ENCODE results near the gene HBM.
"Not testable (repeated sequence)": the region's sequence is repeated elsewhere in the genome, so short reads cannot be mapped to it uniquely, and the experiment has no call there.

DNA sequence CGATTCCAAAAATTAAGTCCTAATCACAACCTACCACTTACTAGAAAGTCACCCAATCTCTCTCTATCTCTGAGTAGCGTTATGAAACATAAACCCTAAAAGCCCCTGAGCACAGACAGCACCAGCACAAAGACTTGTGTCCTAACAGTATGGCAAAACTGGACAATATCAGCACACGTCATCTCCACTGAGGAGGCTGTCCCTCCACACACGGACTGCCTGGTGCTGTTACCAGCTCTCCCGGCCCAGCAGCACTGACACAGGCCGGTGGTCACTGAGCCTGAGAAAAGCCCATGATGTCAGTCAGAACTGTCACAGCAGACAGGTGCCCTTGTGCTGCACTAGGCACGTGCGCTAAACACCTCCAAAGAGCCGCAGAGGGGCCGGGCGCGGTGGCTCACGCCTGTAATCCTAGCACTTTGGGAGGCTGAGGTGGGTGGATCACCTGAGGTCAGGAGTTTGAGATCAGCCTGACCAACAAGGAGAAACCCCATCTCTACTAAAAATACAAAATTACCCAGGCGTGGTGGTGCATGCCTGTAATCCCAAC lies 45.9 kb downstream of the HBM start:
- TF ChIP-seq, protein P1, sequence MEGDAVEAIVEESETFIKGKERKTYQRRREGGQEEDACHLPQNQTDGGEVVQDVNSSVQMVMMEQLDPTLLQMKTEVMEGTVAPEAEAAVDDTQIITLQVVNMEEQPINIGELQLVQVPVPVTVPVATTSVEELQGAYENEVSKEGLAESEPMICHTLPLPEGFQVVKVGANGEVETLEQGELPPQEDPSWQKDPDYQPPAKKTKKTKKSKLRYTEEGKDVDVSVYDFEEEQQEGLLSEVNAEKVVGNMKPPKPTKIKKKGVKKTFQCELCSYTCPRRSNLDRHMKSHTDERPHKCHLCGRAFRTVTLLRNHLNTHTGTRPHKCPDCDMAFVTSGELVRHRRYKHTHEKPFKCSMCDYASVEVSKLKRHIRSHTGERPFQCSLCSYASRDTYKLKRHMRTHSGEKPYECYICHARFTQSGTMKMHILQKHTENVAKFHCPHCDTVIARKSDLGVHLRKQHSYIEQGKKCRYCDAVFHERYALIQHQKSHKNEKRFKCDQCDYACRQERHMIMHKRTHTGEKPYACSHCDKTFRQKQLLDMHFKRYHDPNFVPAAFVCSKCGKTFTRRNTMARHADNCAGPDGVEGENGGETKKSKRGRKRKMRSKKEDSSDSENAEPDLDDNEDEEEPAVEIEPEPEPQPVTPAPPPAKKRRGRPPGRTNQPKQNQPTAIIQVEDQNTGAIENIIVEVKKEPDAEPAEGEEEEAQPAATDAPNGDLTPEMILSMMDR (IDR thresholded peaks at IDR 0.05; ENCODE audit: low read depth, low read length): not testable (repeated sequence)
- TF ChIP-seq POLR2A (IDR thresholded peaks at IDR 0.05; ENCODE audit: extremely low read depth, insufficient read length): not testable (repeated sequence)
